Hepatocyte (in vitro differentiated cells): ENCODE data around the gene SLX4IP. TPM values are rescaled to one million over a fixed set of nuclear protein-coding genes. Genes with fewer than 3 reads are reported as not detected.

Source experiments
- DNase-seq: peaks from one replicate; pipeline ENCODE4 v3.0.0-alpha.2; 2016; ENCODE audit warnings: low spot score
- H2AFZ ChIP-seq: fragments of 200-600 bp; sonication (generic); 2 replicates; pipeline ENCODE4 v1.6.0; 2016; ENCODE audit warnings: antibody characterized with exemption, mild to moderate bottlenecking
- H3K27ac ChIP-seq: fragments of 200-600 bp; sonication (generic); 2 replicates; pipeline ENCODE4 v1.5.1; 2016; ENCODE audit warnings: mild to moderate bottlenecking
- H3K27me3 ChIP-seq: fragments of 200-600 bp; sonication (generic); 2 replicates; pipeline ENCODE4 v1.6.1; 2016
- H3K36me3 ChIP-seq: fragments of 200-600 bp; sonication (generic); replicated peaks from 2 replicates; pipeline ENCODE4 v1.5.1; 2016; ENCODE audit warnings: low read depth; ENCODE audit not compliant: insufficient read depth
- H3K4me1 ChIP-seq: fragments of 200-600 bp; sonication (generic); 2 replicates; pipeline ENCODE4 v1.5.1; 2016; ENCODE audit warnings: mild to moderate bottlenecking, moderate library complexity; ENCODE audit not compliant: insufficient read depth
- H3K4me2 ChIP-seq: fragments of 200-600 bp; sonication (generic); 2 replicates; pipeline ENCODE4 v1.6.0; 2016
- H3K4me3 ChIP-seq: fragments of 200-600 bp; sonication (generic); 2 replicates; pipeline ENCODE4 v1.5.1; 2016; ENCODE audit warnings: mild to moderate bottlenecking
- H3K79me2 ChIP-seq: fragments of 200-600 bp; sonication (generic); 2 replicates; pipeline ENCODE4 v1.6.0; 2017; ENCODE audit warnings: mild to moderate bottlenecking
- H3K9me2 ChIP-seq: fragments of 200-600 bp; sonication (generic); replicated peaks from 2 replicates; pipeline ENCODE4 v1.6.0; 2017; ENCODE audit warnings: mild to moderate bottlenecking; ENCODE audit not compliant: insufficient read depth
- H3K9me3 ChIP-seq: fragments of 200-600 bp; sonication (generic); 2 replicates; pipeline ENCODE4 v1.5.1; 2016; ENCODE audit warnings: low read depth, mild to moderate bottlenecking
- H4K20me1 ChIP-seq: fragments of 200-600 bp; sonication (generic); 2 replicates; pipeline ENCODE4 v1.6.0; 2016; ENCODE audit warnings: mild to moderate bottlenecking; ENCODE audit not compliant: insufficient read depth, poor library complexity, severe bottlenecking
- EZH2 ChIP-seq: fragments of 200-600 bp; sonication (generic); IDR thresholded peaks from 2 replicates; pipeline ENCODE4 v1.6.1; 2016; ENCODE audit warnings: antibody characterized with exemption, mild to moderate bottlenecking, borderline replicate concordance
- EZH2phosphoT487 ChIP-seq: fragments of 200-600 bp; sonication (generic); IDR thresholded peaks from one replicate; pipeline ENCODE4 v1.6.1; 2018; ENCODE audit warnings: antibody characterized with exemption, mild to moderate bottlenecking, low read depth, moderate library complexity; ENCODE audit not compliant: unreplicated experiment, severe bottlenecking
- WGBS: methylation state at CpG from one replicate; pipeline ENCODE4 v1.1.6; 2016; ENCODE audit warnings: low lambda C conversion rate; ENCODE audit errors: missing lambda C conversion rate; 5-methylcytosine and 5-hydroxymethylcytosine counted together
- polyA plus RNA-seq: library from polyadenylated mRNA; unstranded; fragments of >200 nt; fragmentation: Nextera tagmentation; extraction: Ambion mirVana; gene quantifications from 2 replicates; pipeline ENCODE4 v1.2.1, GENCODE V29; 2016
- total RNA-seq: library from RNA; depleted of rRNA; stranded (reverse); fragments of >200 nt; gene quantifications from 2 replicates; pipeline ENCODE4 v1.2.3, GENCODE V29; 2014
- TF ChIP-seq, protein P1 (sequence below): fragments of 200-600 bp; sonication (generic); IDR thresholded peaks from 2 replicates; pipeline ENCODE4 v1.5.1; 2016; ENCODE audit warnings: antibody characterized with exemption, mild to moderate bottlenecking; ENCODE audit not compliant: poor library complexity

The SLX4IP gene
- total and polyA plus RNA-seq, 2 experiments from 2014 or later: 2.9 to 5.7 TPM

GRCh38 chr20:10408108-10408813, 26.8 kb upstream of the SLX4IP start:
- WGBS: 92% methylated on average over 2 of the region's 2 CpGs
- H3K4me2 ChIP-seq: no peak overlapping the region
- H3K27ac ChIP-seq: no peak overlapping the region
- H3K9me2 ChIP-seq: no peaks in the 10 kb centered on the region
- H2AFZ ChIP-seq: no peak overlapping the region
- H3K9me3 ChIP-seq: no peaks in the 10 kb centered on the region
- H3K4me1 ChIP-seq: no peaks in the 10 kb centered on the region
- H3K79me2 ChIP-seq: no peaks in the 10 kb centered on the region
- no peaks in the 10 kb centered on the region for H4K20me1 ChIP-seq
- TF ChIP-seq EZH2phosphoT487 (no peak), EZH2 (no peak)
- TF ChIP-seq, protein P1, sequence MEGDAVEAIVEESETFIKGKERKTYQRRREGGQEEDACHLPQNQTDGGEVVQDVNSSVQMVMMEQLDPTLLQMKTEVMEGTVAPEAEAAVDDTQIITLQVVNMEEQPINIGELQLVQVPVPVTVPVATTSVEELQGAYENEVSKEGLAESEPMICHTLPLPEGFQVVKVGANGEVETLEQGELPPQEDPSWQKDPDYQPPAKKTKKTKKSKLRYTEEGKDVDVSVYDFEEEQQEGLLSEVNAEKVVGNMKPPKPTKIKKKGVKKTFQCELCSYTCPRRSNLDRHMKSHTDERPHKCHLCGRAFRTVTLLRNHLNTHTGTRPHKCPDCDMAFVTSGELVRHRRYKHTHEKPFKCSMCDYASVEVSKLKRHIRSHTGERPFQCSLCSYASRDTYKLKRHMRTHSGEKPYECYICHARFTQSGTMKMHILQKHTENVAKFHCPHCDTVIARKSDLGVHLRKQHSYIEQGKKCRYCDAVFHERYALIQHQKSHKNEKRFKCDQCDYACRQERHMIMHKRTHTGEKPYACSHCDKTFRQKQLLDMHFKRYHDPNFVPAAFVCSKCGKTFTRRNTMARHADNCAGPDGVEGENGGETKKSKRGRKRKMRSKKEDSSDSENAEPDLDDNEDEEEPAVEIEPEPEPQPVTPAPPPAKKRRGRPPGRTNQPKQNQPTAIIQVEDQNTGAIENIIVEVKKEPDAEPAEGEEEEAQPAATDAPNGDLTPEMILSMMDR: no peak
- H3K36me3 ChIP-seq: no peaks in the 10 kb centered on the region
- no peak for DNase-seq
- H3K4me3 ChIP-seq: no peak overlapping the region
- H3K27me3 ChIP-seq: no peaks in the 10 kb centered on the region

- WGBS: 100% methylated on average over 1 of the region's 1 CpG
- no peaks in the 10 kb centered on the region for H3K9me3 ChIP-seq
- no peaks in the 10 kb centered on the region for H3K4me1 ChIP-seq
- no peaks in the 10 kb centered on the region for H3K36me3 ChIP-seq
- H3K27ac ChIP-seq: no peak overlapping the region
- no peak for DNase-seq
- H3K4me2 ChIP-seq: no peak overlapping the region
- H3K4me3 ChIP-seq: no peak overlapping the region
- no peak overlapping the region for H2AFZ ChIP-seq
- H4K20me1 ChIP-seq: no peaks in the 10 kb centered on the region
- H3K9me2 ChIP-seq: no peaks in the 10 kb centered on the region
- no peaks in the 10 kb centered on the region for H3K27me3 ChIP-seq
- TF ChIP-seq EZH2phosphoT487: no peak
- TF ChIP-seq EZH2: no peak
- TF ChIP-seq, protein P1: no peak
- H3K79me2 ChIP-seq: peaks cover 3% of the 10 kb centered on the region
Observed at GRCh38 chr20:10411673-10412072, 23.4 kb upstream of the SLX4IP start.

- no peak for DNase-seq
- H3K9me2 ChIP-seq: no peaks in the 10 kb centered on the region
- H3K79me2 ChIP-seq: peaks cover 3% of the 10 kb centered on the region
- H3K27me3 ChIP-seq: no peaks in the 10 kb centered on the region
- H3K27ac ChIP-seq: no peak overlapping the region
- no peaks in the 10 kb centered on the region for H4K20me1 ChIP-seq
- H3K4me1 ChIP-seq: no peaks in the 10 kb centered on the region
- TF ChIP-seq, protein P1: peak; percentile 32
- TF ChIP-seq EZH2: no peak
- H3K9me3 ChIP-seq: no peaks in the 10 kb centered on the region
- H3K36me3 ChIP-seq: no peaks in the 10 kb centered on the region
- no peak overlapping the region for H3K4me3 ChIP-seq
- WGBS: 83% methylated on average over 5 of the region's 5 CpGs
- H3K4me2 ChIP-seq: no peak overlapping the region
- H2AFZ ChIP-seq: no peak overlapping the region
Observed at GRCh38 chr20:10412591-10413408, 22.3 kb upstream of the SLX4IP start.
